ENCODE data around the gene TMEM141. TPM values are rescaled to one million over a fixed set of nuclear protein-coding genes. Genes with fewer than 3 reads are reported as not detected.

TMEM141 gene
- total and polyA plus RNA-seq, 2 of the 8 experiments (the other 6 are each of a cell fraction or from before 2014, with no cell fraction given), result 51.1 to 137 TPM

- H4K20me1 ChIP-seq (replicated peaks in 1 of 2; ENCODE audit: control insufficient read depth in 1 of 2, insufficient read depth in 2 of 2, low read length in 2 of 2), result no peaks in the 10 kb centered on the region
- H4K8ac ChIP-seq (ENCODE audit: extremely low read depth, insufficient read depth, low read length), result peak overlapping the region; percentile 93; the same call in 1 of the 2 replicates
- peaks cover 0 to 13% (median 6%) of the 10 kb centered on the region in 4 experiments; a peak in 4 of 7 replicates for H3K4me1 ChIP-seq (replicated peaks in 1 of 4; ENCODE audit: control insufficient read depth in 3 of 4, insufficient read depth in 4 of 4, low read length in 3 of 4)
- 0 out of 2 replicates have a peak overlapping the region, but pooled peaks have one; percentile 39 for H2BK12ac ChIP-seq (ENCODE audit: low read depth, low read length)
- no peak for TF ChIP-seq NRF1 (IDR thresholded peaks at IDR 0.05; ENCODE audit: low read depth, low read length)
- TF ChIP-seq CTCF (IDR thresholded peaks at IDR 0.05; ENCODE audit: control extremely low read depth in 1 of 3, insufficient read depth in 1 of 3, low read depth in 1 of 3, low read length in 3 of 3), result 0 out of 4 replicates have a peak, but pooled peaks of 1 of the 3 experiments have one; percentile 1
- no peak for TF ChIP-seq EZH2 (IDR thresholded peaks at IDR 0.05; ENCODE audit: low read depth, low read length, severe bottlenecking)
- no peak overlapping the region for H2AFZ ChIP-seq (ENCODE audit: low read length)
- 0 out of 2 replicates have a peak overlapping the region, but pooled peaks have one; percentile 34 for H2BK20ac ChIP-seq (ENCODE audit: low read length)
- H3K4me2 ChIP-seq (ENCODE audit: insufficient read depth in 1 of 2, low read depth in 2 of 2, low read length in 2 of 2), result no peak overlapping the region
- peak in 1 of 2 experiments; percentile 49 for DNase-seq (ENCODE audit: low read depth in 1 of 2, low spot score in 2 of 2)
- no peak overlapping the region for H2BK15ac ChIP-seq (ENCODE audit: low read length)
- H3K79me2 ChIP-seq (ENCODE audit: control insufficient read depth in 1 of 2, insufficient read depth in 2 of 2, low read length in 2 of 2), result no peaks in the 10 kb centered on the region
- H2BK5ac ChIP-seq (ENCODE audit: low read depth, low read length), result no peak overlapping the region
- no peak overlapping the region for H4K5ac ChIP-seq (ENCODE audit: insufficient read length, low read depth, low read length)
- no peak overlapping the region for H3K18ac ChIP-seq (ENCODE audit: extremely low read depth, low read length)
- no peak overlapping the region for H3K4me3 ChIP-seq (ENCODE audit: extremely low read depth in 1 of 4, insufficient read depth in 2 of 4, low read depth in 3 of 4, low read length in 4 of 4)
- H4K91ac ChIP-seq (replicated peaks; ENCODE audit: insufficient read length, low read length), result no peak overlapping the region
- H2BK120ac ChIP-seq (replicated peaks; ENCODE audit: low read depth, low read length), result no peak overlapping the region
- H2AK5ac ChIP-seq (ENCODE audit: low read depth, low read length), result no peak overlapping the region
- no peak for FAIRE-seq
- H3K9me3 ChIP-seq (ENCODE audit: insufficient read depth in 2 of 2, low read depth in 1 of 2, low read length in 1 of 2), result peaks cover 0 to 6% of the 10 kb centered on the region in 2 experiments; a peak in 1 of 4 replicates
- no peak overlapping the region for H3K14ac ChIP-seq (ENCODE audit: insufficient read length)
- no peaks in the 10 kb centered on the region; a peak in 2 of 7 replicates for H3K27me3 ChIP-seq (replicated peaks in 1 of 4; ENCODE audit: control insufficient read depth in 3 of 4, extremely low read depth in 1 of 4, insufficient read depth in 3 of 4, low read length in 3 of 4)
- POLR2A ChIA-PET (ENCODE audit: partially characterized antibody), result interaction anchor here (0.6 to 3.8 kb wide), 5 partner anchors 32 to 216 kb away, joined by 3 to 34 read pairs (median 3); partner anchors contain the start of gene RABL6
- H3K4ac ChIP-seq (replicated peaks; ENCODE audit: insufficient read length, low read depth, low read length), result no peak overlapping the region
- CTCF ChIA-PET (ENCODE audit: partially characterized antibody), result interaction anchor here (0.6 to 5.1 kb wide), 14 partner anchors 11 to 305 kb away, joined by 3 to 42 read pairs (median 4); partner anchors contain the start of gene LCN10
- no peak overlapping the region for H3K23ac ChIP-seq (ENCODE audit: insufficient read length)
- WGBS, 2 experiments (ENCODE audit: extremely low coverage in 1 of 2, insufficient coverage in 1 of 2, insufficient read length in 1 of 2, insufficient replicate concordance in 2 of 2, low coverage in 1 of 2, low lambda C conversion rate in 2 of 2, missing lambda C conversion rate in 1 of 2), result 84% methylated on average over 26 of the region's 27 CpGs; no CpG with 5 or more reads in 1 of the 2 experiments
- no peak overlapping the region for H3K27ac ChIP-seq (ENCODE audit: low read depth, low read length)
- no peak overlapping the region for H3K56ac ChIP-seq (replicated peaks; ENCODE audit: insufficient read length, low read depth, low read length)
- no peaks in the 10 kb centered on the region for H3K36me3 ChIP-seq (ENCODE audit: control insufficient read depth in 2 of 4, insufficient read depth in 4 of 4, low read length in 3 of 4)
- no peak overlapping the region for H3K9ac ChIP-seq (replicated peaks in 1 of 4; ENCODE audit: extremely low read depth in 1 of 4, low read depth in 3 of 4, low read length in 3 of 4)
- H3K23me2 ChIP-seq (ENCODE audit: low read depth, low read length), result no peaks in the 10 kb centered on the region; the same call in 1 of the 2 replicates
- no peaks in the 10 kb centered on the region for H3K79me1 ChIP-seq (ENCODE audit: low read depth, low read length)
These were observed 31.5 kb upstream of the TMEM141 start for GRCh38 chr9:136759436-136760325.

Measured in H1 (cell line).